HCT116 (cell line): ENCODE measurements around the gene AZIN2.

ENCODE experiments used
- ATF3 ChIP-seq: IDR thresholded peaks from 2 replicates; pipeline ENCODE4 v1.6.1; 2012
- CTCF ChIP-seq, 3 experiments: fragments of 200-600 bp in 1 of 3; sonication (generic) in 1 of 3; IDR thresholded peaks in 2 of 3; conservative IDR thresholded peaks in 1 of 3; 2 replicates each; pipeline ENCODE4 v1.5.1; 2012 to 2017; ENCODE audit warnings: low read depth in 2 of 3, low read length in 2 of 3, antibody characterized with exemption in 1 of 3, borderline replicate concordance in 1 of 3, control low read depth in 1 of 3, mild to moderate bottlenecking in 1 of 3, mixed read lengths in 1 of 3, mixed run types in 1 of 3, moderate library complexity in 1 of 3; ENCODE audit not compliant: insufficient read depth in 1 of 3
- ELF1 ChIP-seq: IDR thresholded peaks from 2 replicates; pipeline ENCODE4 v1.6.1; 2012; ENCODE audit warnings: low read depth, borderline replicate concordance
- EZH2 ChIP-seq: fragments of 200-600 bp; sonication (generic); IDR thresholded peaks from 2 replicates; pipeline ENCODE4 v1.6.1; 2017; ENCODE audit warnings: antibody characterized with exemption, mixed run types
- EZH2phosphoT487 ChIP-seq: fragments of 200-600 bp; IDR thresholded peaks from 2 replicates; pipeline ENCODE4 v1.6.1; 2018; ENCODE audit warnings: antibody characterized with exemption, borderline replicate concordance
- JUND ChIP-seq: IDR thresholded peaks from 2 replicates; pipeline ENCODE4 v1.6.1; 2012
- MAX ChIP-seq: IDR thresholded peaks from 2 replicates; pipeline ENCODE4 v1.6.1; 2012
- POLR2A ChIP-seq: IDR thresholded peaks from 2 replicates; pipeline ENCODE4 v1.7.0; 2011; ENCODE audit warnings: borderline replicate concordance; ENCODE audit not compliant: insufficient read depth, insufficient read length; ENCODE audit errors: extremely low read depth
- POLR2AphosphoS5 ChIP-seq: IDR thresholded peaks from 2 replicates; pipeline ENCODE4 v1.6.1; 2011; ENCODE audit warnings: mild to moderate bottlenecking, low read depth, low read length, moderate library complexity
- REST ChIP-seq: IDR thresholded peaks from 2 replicates; pipeline ENCODE4 v1.6.1; 2012; ENCODE audit warnings: low read depth
- SIN3A ChIP-seq: IDR thresholded peaks from 2 replicates; pipeline ENCODE4 v1.6.1; 2012; ENCODE audit warnings: low read depth

- TF ChIP-seq POLR2A (no peak), CTCF (IDR thresholded peaks at IDR 0.05 in 2 of 3, conservative IDR thresholded peaks at IDR 0.05 in 1 of 3; ENCODE audit: borderline replicate concordance in 1 of 3, insufficient read depth in 1 of 3, low read depth in 2 of 3, low read length in 2 of 3) (no peak), EZH2 (no peak), ATF3 (no peak), POLR2AphosphoS5 (no peak), EZH2phosphoT487 (no peak), SIN3A (no peak), ELF1 (no peak), REST (no peak), MAX (no peak), JUND (no peak)
Observed at GRCh38 chr1:33043267-33044092, 37.5 kb upstream of the AZIN2 start.
